Adrenal gland (tissue), 5 donors: ENCODE data around the gene DDX49.

ENCODE experiments used
- POLR2A ChIP-seq, 2 donors: fragments of 450-650 bp; IDR thresholded peaks; one replicate each; pipeline ENCODE4 v1.6.1; 2017; ENCODE audit warnings: antibody characterized with exemption in 2 of 2, mild to moderate bottlenecking in 2 of 2, moderate library complexity in 1 of 2
- TF ChIP-seq, protein P1 (sequence below), 6 experiments: fragments of 450-650 bp in 4 of 6; fragments of 200-600 bp in 2 of 6; sonication (generic) in 1 of 6; IDR thresholded peaks; 1 replicate in 5 of 6; 2 replicates in 1 of 6; pipeline versions ENCODE4 v1.5.1 to v1.8.0; 2016 to 2021; ENCODE audit warnings: antibody characterized with exemption in 6 of 6, mild to moderate bottlenecking in 2 of 6, moderate library complexity in 1 of 6
- donor health status: DM: no; HTN: no; CAD: no.

DNA sequence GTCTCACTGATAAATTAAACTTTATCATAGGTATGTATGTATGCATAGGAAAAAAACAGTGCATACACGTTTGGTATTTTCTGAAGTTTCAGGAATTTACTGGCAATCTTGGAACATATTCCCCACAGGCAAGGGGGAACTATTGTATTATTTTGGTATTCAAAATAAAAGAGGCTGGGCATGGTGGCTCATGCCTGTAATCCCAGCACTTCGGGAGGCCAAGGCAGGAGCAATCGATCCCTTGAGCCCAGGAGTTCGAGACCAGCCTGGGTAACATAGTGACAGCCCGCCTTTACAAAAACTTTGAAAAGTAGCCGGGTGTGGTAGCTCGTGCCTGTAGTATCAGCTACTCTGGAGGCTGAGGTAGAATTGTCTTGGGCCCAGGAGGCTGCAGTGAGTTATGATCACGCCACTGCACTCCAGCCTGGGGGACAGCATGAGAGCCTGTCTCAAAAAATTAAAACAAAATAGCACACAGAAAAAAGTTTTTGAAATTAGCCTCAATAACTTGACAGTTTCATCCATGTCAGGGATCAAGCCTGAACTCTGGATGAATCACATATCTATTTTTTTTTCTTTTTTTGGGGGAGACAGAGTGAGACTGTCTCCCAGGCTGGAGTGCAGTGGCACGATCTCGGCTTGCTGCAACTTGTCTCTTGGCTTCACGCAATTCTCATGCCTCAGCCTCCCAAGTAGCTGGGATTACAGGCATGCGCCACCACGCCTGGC lies 50.6 kb downstream of the DDX49 start:
- TF ChIP-seq, protein P1, sequence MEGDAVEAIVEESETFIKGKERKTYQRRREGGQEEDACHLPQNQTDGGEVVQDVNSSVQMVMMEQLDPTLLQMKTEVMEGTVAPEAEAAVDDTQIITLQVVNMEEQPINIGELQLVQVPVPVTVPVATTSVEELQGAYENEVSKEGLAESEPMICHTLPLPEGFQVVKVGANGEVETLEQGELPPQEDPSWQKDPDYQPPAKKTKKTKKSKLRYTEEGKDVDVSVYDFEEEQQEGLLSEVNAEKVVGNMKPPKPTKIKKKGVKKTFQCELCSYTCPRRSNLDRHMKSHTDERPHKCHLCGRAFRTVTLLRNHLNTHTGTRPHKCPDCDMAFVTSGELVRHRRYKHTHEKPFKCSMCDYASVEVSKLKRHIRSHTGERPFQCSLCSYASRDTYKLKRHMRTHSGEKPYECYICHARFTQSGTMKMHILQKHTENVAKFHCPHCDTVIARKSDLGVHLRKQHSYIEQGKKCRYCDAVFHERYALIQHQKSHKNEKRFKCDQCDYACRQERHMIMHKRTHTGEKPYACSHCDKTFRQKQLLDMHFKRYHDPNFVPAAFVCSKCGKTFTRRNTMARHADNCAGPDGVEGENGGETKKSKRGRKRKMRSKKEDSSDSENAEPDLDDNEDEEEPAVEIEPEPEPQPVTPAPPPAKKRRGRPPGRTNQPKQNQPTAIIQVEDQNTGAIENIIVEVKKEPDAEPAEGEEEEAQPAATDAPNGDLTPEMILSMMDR (IDR thresholded peaks at IDR 0.05) = no peak
- no peak for TF ChIP-seq POLR2A (IDR thresholded peaks at IDR 0.05)
